ENCODE results near the gene JPT2.

GRCh38 chr16:1640261-1640941, 37.7 kb upstream of the JPT2 start:
- TF ChIP-seq, protein P1, sequence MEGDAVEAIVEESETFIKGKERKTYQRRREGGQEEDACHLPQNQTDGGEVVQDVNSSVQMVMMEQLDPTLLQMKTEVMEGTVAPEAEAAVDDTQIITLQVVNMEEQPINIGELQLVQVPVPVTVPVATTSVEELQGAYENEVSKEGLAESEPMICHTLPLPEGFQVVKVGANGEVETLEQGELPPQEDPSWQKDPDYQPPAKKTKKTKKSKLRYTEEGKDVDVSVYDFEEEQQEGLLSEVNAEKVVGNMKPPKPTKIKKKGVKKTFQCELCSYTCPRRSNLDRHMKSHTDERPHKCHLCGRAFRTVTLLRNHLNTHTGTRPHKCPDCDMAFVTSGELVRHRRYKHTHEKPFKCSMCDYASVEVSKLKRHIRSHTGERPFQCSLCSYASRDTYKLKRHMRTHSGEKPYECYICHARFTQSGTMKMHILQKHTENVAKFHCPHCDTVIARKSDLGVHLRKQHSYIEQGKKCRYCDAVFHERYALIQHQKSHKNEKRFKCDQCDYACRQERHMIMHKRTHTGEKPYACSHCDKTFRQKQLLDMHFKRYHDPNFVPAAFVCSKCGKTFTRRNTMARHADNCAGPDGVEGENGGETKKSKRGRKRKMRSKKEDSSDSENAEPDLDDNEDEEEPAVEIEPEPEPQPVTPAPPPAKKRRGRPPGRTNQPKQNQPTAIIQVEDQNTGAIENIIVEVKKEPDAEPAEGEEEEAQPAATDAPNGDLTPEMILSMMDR (conservative IDR thresholded peaks at IDR 0.05; ENCODE audit: low read depth in 2 of 2): no peak
- no peak for TF ChIP-seq EZH2 (IDR thresholded peaks at IDR 0.05; ENCODE audit: low read depth, unreplicated experiment)
- TF ChIP-seq POLR2AphosphoS5 (IDR thresholded peaks at IDR 0.05; ENCODE audit: low read depth): no peak
- no peak for TF ChIP-seq EZH2phosphoT487 (IDR thresholded peaks at IDR 0.05; ENCODE audit: unreplicated experiment)
- TF ChIP-seq CREB1 (CRISPR knock-in tag; IDR thresholded peaks at IDR 0.05; ENCODE audit: low read depth): no peak
- TF ChIP-seq ETS1 (IDR thresholded peaks at IDR 0.05): no peak
- TF ChIP-seq ZNF114 (CRISPR knock-in tag; IDR thresholded peaks at IDR 0.05): no peak
- TF ChIP-seq, protein P2, sequence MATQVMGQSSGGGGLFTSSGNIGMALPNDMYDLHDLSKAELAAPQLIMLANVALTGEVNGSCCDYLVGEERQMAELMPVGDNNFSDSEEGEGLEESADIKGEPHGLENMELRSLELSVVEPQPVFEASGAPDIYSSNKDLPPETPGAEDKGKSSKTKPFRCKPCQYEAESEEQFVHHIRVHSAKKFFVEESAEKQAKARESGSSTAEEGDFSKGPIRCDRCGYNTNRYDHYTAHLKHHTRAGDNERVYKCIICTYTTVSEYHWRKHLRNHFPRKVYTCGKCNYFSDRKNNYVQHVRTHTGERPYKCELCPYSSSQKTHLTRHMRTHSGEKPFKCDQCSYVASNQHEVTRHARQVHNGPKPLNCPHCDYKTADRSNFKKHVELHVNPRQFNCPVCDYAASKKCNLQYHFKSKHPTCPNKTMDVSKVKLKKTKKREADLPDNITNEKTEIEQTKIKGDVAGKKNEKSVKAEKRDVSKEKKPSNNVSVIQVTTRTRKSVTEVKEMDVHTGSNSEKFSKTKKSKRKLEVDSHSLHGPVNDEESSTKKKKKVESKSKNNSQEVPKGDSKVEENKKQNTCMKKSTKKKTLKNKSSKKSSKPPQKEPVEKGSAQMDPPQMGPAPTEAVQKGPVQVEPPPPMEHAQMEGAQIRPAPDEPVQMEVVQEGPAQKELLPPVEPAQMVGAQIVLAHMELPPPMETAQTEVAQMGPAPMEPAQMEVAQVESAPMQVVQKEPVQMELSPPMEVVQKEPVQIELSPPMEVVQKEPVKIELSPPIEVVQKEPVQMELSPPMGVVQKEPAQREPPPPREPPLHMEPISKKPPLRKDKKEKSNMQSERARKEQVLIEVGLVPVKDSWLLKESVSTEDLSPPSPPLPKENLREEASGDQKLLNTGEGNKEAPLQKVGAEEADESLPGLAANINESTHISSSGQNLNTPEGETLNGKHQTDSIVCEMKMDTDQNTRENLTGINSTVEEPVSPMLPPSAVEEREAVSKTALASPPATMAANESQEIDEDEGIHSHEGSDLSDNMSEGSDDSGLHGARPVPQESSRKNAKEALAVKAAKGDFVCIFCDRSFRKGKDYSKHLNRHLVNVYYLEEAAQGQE (IDR thresholded peaks at IDR 0.05; ENCODE audit: unreplicated experiment): no peak
- no peak for TF ChIP-seq ZNF331 (CRISPR knock-in tag; IDR thresholded peaks at IDR 0.05; ENCODE audit: low read depth)
- no peak for TF ChIP-seq JUNB (IDR thresholded peaks at IDR 0.05; ENCODE audit: unreplicated experiment)
- no peak for TF ChIP-seq STAT1 (IDR thresholded peaks at IDR 0.05; ENCODE audit: unreplicated experiment)
- no peak for TF ChIP-seq NANOG (IDR thresholded peaks at IDR 0.05; ENCODE audit: borderline replicate concordance)
- TF ChIP-seq, protein P3, sequence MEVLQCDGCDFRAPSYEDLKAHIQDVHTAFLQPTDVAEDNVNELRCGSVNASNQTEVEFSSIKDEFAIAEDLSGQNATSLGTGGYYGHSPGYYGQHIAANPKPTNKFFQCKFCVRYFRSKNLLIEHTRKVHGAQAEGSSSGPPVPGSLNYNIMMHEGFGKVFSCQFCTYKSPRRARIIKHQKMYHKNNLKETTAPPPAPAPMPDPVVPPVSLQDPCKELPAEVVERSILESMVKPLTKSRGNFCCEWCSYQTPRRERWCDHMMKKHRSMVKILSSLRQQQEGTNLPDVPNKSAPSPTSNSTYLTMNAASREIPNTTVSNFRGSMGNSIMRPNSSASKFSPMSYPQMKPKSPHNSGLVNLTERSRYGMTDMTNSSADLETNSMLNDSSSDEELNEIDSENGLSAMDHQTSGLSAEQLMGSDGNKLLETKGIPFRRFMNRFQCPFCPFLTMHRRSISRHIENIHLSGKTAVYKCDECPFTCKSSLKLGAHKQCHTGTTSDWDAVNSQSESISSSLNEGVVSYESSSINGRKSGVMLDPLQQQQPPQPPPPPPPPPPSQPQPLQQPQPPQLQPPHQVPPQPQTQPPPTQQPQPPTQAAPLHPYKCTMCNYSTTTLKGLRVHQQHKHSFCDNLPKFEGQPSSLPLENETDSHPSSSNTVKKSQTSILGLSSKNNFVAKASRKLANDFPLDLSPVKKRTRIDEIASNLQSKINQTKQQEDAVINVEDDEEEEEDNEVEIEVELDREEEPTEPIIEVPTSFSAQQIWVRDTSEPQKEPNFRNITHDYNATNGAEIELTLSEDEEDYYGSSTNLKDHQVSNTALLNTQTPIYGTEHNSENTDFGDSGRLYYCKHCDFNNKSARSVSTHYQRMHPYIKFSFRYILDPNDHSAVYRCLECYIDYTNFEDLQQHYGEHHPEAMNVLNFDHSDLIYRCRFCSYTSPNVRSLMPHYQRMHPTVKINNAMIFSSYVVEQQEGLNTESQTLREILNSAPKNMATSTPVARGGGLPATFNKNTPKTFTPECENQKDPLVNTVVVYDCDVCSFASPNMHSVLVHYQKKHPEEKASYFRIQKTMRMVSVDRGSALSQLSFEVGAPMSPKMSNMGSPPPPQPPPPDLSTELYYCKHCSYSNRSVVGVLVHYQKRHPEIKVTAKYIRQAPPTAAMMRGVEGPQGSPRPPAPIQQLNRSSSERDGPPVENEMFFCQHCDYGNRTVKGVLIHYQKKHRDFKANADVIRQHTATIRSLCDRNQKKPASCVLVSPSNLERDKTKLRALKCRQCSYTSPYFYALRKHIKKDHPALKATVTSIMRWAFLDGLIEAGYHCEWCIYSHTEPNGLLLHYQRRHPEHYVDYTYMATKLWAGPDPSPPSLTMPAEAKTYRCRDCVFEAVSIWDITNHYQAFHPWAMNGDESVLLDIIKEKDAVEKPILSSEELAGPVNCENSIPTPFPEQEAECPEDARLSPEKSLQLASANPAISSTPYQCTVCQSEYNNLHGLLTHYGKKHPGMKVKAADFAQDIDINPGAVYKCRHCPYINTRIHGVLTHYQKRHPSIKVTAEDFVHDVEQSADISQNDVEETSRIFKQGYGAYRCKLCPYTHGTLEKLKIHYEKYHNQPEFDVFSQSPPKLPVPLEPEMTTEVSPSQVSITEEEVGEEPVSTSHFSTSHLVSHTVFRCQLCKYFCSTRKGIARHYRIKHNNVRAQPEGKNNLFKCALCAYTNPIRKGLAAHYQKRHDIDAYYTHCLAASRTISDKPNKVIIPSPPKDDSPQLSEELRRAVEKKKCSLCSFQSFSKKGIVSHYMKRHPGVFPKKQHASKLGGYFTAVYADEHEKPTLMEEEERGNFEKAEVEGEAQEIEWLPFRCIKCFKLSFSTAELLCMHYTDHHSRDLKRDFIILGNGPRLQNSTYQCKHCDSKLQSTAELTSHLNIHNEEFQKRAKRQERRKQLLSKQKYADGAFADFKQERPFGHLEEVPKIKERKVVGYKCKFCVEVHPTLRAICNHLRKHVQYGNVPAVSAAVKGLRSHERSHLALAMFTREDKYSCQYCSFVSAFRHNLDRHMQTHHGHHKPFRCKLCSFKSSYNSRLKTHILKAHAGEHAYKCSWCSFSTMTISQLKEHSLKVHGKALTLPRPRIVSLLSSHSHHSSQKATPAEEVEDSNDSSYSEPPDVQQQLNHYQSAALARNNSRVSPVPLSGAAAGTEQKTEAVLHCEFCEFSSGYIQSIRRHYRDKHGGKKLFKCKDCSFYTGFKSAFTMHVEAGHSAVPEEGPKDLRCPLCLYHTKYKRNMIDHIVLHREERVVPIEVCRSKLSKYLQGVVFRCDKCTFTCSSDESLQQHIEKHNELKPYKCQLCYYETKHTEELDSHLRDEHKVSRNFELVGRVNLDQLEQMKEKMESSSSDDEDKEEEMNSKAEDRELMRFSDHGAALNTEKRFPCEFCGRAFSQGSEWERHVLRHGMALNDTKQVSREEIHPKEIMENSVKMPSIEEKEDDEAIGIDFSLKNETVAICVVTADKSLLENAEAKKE (CRISPR knock-in tag; IDR thresholded peaks at IDR 0.05): no peak
